HepG2 (cell line): Measurements from ENCODE around the gene FBXO11. TPM values are rescaled to one million over a fixed set of nuclear protein-coding genes. Genes with fewer than 3 reads are reported as not detected.

Source experiments
- ATAC-seq: fragments of 200-7000 bp; cut with Tn5 transposase; 3 replicates; pipeline ENCODE4 v1.9.1; 2020; ENCODE audit warnings: mild to moderate bottlenecking, moderate library complexity
- BruUV-seq: library from RNA; stranded (reverse); fragments of 400-500 nt; replicated peaks from 2 replicates; lab custom pipeline; 2021; lab: Mats Ljungman, UMichigan
- CTCF ChIA-PET: fragments of 300-600 bp; formaldehyde crosslinking; extraction: SDS; loops from one replicate; lab custom pipeline; 2021; ENCODE audit warnings: low total read pairs, inconsistent platforms, low intra/inter-chr PET ratio; lab: Yijun Ruan, JAX
- POLR2A ChIA-PET: fragments of 350-600 bp; sonication (Branson Sonifier 250); formaldehyde crosslinking; loops from one replicate; lab custom pipeline; 2020; ENCODE audit warnings: antibody characterized with exemption, inconsistent platforms; lab: Yijun Ruan, JAX
- DNase-seq: peaks from one replicate; pipeline ENCODE4 v3.0.0-alpha.2; 2015; ENCODE audit warnings: low spot score
- FAIRE-seq: peaks from 3 replicates; lab custom pipeline; 2011; peaks lifted over from hg19 to GRCh38; lab: Jason Lieb, UNC
- H2AFZ ChIP-seq: one replicate; pipeline ENCODE4 v1.6.1; 2011; ENCODE audit warnings: low read length, inconsistent platforms
- H3K27ac ChIP-seq: fragments of 300-600 bp; 3 replicates; pipeline ENCODE4 v1.8.0; 2011; ENCODE audit warnings: mixed run types, mild to moderate bottlenecking, mixed read lengths, low read length, inconsistent platforms; ENCODE audit not compliant: insufficient read depth; ENCODE audit errors: extremely low read length
- H3K27me3 ChIP-seq, 2 experiments: fragments of 200-600 bp in 1 of 2; 2 replicates in 1 of 2; 3 replicates in 1 of 2; pipeline versions ENCODE4 v1.6.0 to v1.8.0; 2011; ENCODE audit warnings: low read length in 2 of 2, mild to moderate bottlenecking in 2 of 2, moderate library complexity in 2 of 2, inconsistent platforms in 1 of 2; ENCODE audit not compliant: insufficient read depth in 2 of 2, control insufficient read depth in 1 of 2
- H3K36me3 ChIP-seq, 2 experiments: fragments of 200-600 bp in 1 of 2; replicated peaks in 1 of 2; 2 replicates in 1 of 2; 3 replicates in 1 of 2; pipeline versions ENCODE4 v1.5.1 to v1.8.0; 2011; ENCODE audit warnings: low read length in 2 of 2, inconsistent platforms in 1 of 2; ENCODE audit not compliant: insufficient read depth in 2 of 2, control insufficient read depth in 1 of 2
- H3K4me1 ChIP-seq: 2 replicates; pipeline ENCODE4 v1.5.1; 2012; ENCODE audit warnings: low read length, inconsistent platforms; ENCODE audit not compliant: insufficient read depth
- H3K4me2 ChIP-seq: 2 replicates; pipeline ENCODE4 v1.6.0; 2011; ENCODE audit warnings: low read depth, low read length, inconsistent platforms
- H3K4me3 ChIP-seq, 3 experiments: fragments of 200-600 bp in 1 of 3; sonication (generic), shearing (Covaris generic) in 1 of 3; replicated peaks in 1 of 3; 2 replicates each; pipeline ENCODE4 v1.5.1; 2011 to 2016; ENCODE audit warnings: low read length in 3 of 3, inconsistent platforms in 2 of 3, low read depth in 2 of 3, mild to moderate bottlenecking in 2 of 3, control low read depth in 1 of 3, mixed read lengths in 1 of 3; ENCODE audit not compliant: insufficient read depth in 1 of 3
- H3K79me2 ChIP-seq: one replicate; pipeline ENCODE4 v1.6.1; 2011; ENCODE audit warnings: low read length, inconsistent platforms; ENCODE audit not compliant: insufficient read depth
- H3K9ac ChIP-seq: 2 replicates; pipeline ENCODE4 v1.6.0; 2011; ENCODE audit warnings: mild to moderate bottlenecking, low read depth, low read length, inconsistent platforms; ENCODE audit not compliant: insufficient read depth
- H3K9me3 ChIP-seq: 2 replicates; pipeline ENCODE4 v1.5.1; 2012; ENCODE audit warnings: mild to moderate bottlenecking, low read length
- H4K20me1 ChIP-seq: 2 replicates; pipeline ENCODE4 v1.6.0; 2011; ENCODE audit warnings: inconsistent platforms, mild to moderate bottlenecking, low read length, moderate library complexity; ENCODE audit not compliant: insufficient read depth
- ATF2 ChIP-seq: sonication (generic); formaldehyde crosslinking; IDR thresholded peaks from 2 replicates; pipeline ENCODE4 v1.4.0; 2020; ENCODE audit warnings: missing genetic modification reagents
- BRCA1 ChIP-seq: sonication (generic); formaldehyde crosslinking; IDR thresholded peaks from 2 replicates; pipeline ENCODE4 v1.4.0; 2020; ENCODE audit warnings: missing genetic modification reagents
- CCAR2 ChIP-seq: fragments of 200-400 bp; formaldehyde crosslinking; optimal IDR thresholded peaks from 2 replicates; pipeline ENCODE3; 2018; ENCODE audit warnings: low read depth, mild to moderate bottlenecking, low read length, moderate library complexity
- DDIT3 ChIP-seq: sonication (generic); formaldehyde crosslinking; IDR thresholded peaks from 2 replicates; pipeline ENCODE4 v1.4.0; 2020; ENCODE audit warnings: mild to moderate bottlenecking, missing genetic modification reagents
- HNRNPL ChIP-seq: fragments of 200-400 bp; formaldehyde crosslinking; IDR thresholded peaks from 2 replicates; pipeline ENCODE4 v1.6.1; 2017; ENCODE audit warnings: mild to moderate bottlenecking, low read depth, low read length
- KAT7 ChIP-seq: IDR thresholded peaks from 2 replicates; pipeline ENCODE4 v1.6.1; 2018; ENCODE audit warnings: borderline replicate concordance, missing compliant biosample characterization
- NONO ChIP-seq, 2 experiments: fragments of 450-650 bp in 1 of 2; sonication (generic) in 1 of 2; formaldehyde crosslinking in 1 of 2; IDR thresholded peaks in 1 of 2; conservative IDR thresholded peaks in 1 of 2; 2 replicates each; pipeline versions ENCODE4 v1.6.1 to v1.8.0; 2017 to 2022; ENCODE audit warnings: mild to moderate bottlenecking in 1 of 2, missing genetic modification reagents in 1 of 2, moderate library complexity in 1 of 2
- RFXAP ChIP-seq: sonication (generic); formaldehyde crosslinking; IDR thresholded peaks from 2 replicates; pipeline ENCODE4 v1.4.0; 2020; ENCODE audit warnings: missing genetic modification reagents, borderline replicate concordance
- SMAD9 ChIP-seq: sonication (generic); formaldehyde crosslinking; IDR thresholded peaks from 2 replicates; pipeline ENCODE4 v1.5.1; 2020; ENCODE audit warnings: mild to moderate bottlenecking, missing genetic modification reagents
- SNAPC4 ChIP-seq: sonication (generic); formaldehyde crosslinking; IDR thresholded peaks from 2 replicates; pipeline ENCODE4 v1.4.0; 2020; ENCODE audit warnings: mild to moderate bottlenecking, missing genetic modification reagents
- ZFP36L1 ChIP-seq: sonication (generic); formaldehyde crosslinking; IDR thresholded peaks from 2 replicates; pipeline ENCODE4 v1.8.0; 2022; ENCODE audit warnings: mild to moderate bottlenecking, missing genetic modification reagents, moderate library complexity
- ZFP36L2 ChIP-seq: sonication (generic); formaldehyde crosslinking; IDR thresholded peaks from 2 replicates; pipeline ENCODE4 v1.4.0; 2020; ENCODE audit warnings: missing genetic modification reagents
- ZNF101 ChIP-seq: sonication (generic); formaldehyde crosslinking; IDR thresholded peaks from 2 replicates; pipeline ENCODE4 v1.4.0; 2020; ENCODE audit warnings: mild to moderate bottlenecking, low read depth, missing genetic modification reagents, borderline replicate concordance
- ZNF136 ChIP-seq: sonication (generic); formaldehyde crosslinking; IDR thresholded peaks from 2 replicates; pipeline ENCODE4 v1.8.1; 2022; ENCODE audit warnings: low read depth, mild to moderate bottlenecking, moderate library complexity, missing genetic modification reagents
- ZNF660 ChIP-seq: sonication (generic); formaldehyde crosslinking; IDR thresholded peaks from 2 replicates; pipeline ENCODE4 v1.5.1; 2020; ENCODE audit warnings: mild to moderate bottlenecking, low read depth, missing genetic modification reagents, borderline replicate concordance
- WGBS: methylation state at CpG from one replicate; pipeline ENCODE4 v1.1.6; 2017; ENCODE audit warnings: low lambda C conversion rate; 5-methylcytosine and 5-hydroxymethylcytosine counted together
- in situ Hi-C: cut with HindIII; loops from 2 replicates; pipeline ENCODE4 v1.10.0; 2017; ENCODE audit warnings: low pct_unique_long_range_greater_than_20kb; ENCODE audit not compliant: extremely low pct_ligation_motif_present
- intact Hi-C: fragments of 100-400 bp; cut with micrococcal nuclease; formaldehyde crosslinking; loops from one replicate; pipeline ENCODE4 v1.10.0; 2022; ENCODE audit not compliant: unreplicated experiment
- polyA plus RNA-seq, 8 experiments: library from polyadenylated mRNA; depleted of rRNA in 3 of 8; stranded (reverse) in 7 of 8; unstranded in 1 of 8; fragments of >200 nt; fragmentation: Illumina TruSeq in 4 of 8; extraction: Trizol in 4 of 8; gene quantifications; 2 replicates each; pipeline versions ENCODE4 v1.2.1 to v1.2.3, GENCODE V29; 2011 to 2016; ENCODE audit warnings: low read depth in 4 of 8, missing spikeins in 1 of 8, mixed read lengths in 1 of 8; ENCODE audit not compliant: insufficient read depth in 1 of 8
- total RNA-seq, 5 experiments: library from RNA; depleted of rRNA; stranded (reverse); fragments of >200 nt; fragmentation: Illumina TruSeq; extraction: Trizol; gene quantifications; 2 replicates each; pipeline ENCODE4 v1.2.3, GENCODE V29; 2016; ENCODE audit warnings: low read depth in 1 of 5

FBXO11 gene
- total and polyA plus RNA-seq, 2 of the 13 experiments (the other 11 are each of a cell fraction or from before 2014, with no cell fraction given), result 27.9 to 47.6 TPM

- intact Hi-C loops, result no loop called here
- H3K79me2 ChIP-seq, result peaks cover 15% of the 10 kb centered on the region
- no peak for TF ChIP-seq HNRNPL
- no peak for TF ChIP-seq BRCA1 (CRISPR knock-in tag)
- TF ChIP-seq ZNF660, result no peak
- no peak for TF ChIP-seq RFXAP (CRISPR knock-in tag)
- TF ChIP-seq ZNF136 (CRISPR knock-in tag), result no peak
- TF ChIP-seq ATF2, result no peak
- TF ChIP-seq ZNF101, result no peak
- TF ChIP-seq NONO (IDR thresholded peaks at IDR 0.05), result no peak
- TF ChIP-seq NONO (CRISPR knock-in tag; conservative IDR thresholded peaks at IDR 0.05), result no peak
- no peak for TF ChIP-seq CCAR2
- no peak for TF ChIP-seq DDIT3 (CRISPR knock-in tag)
- TF ChIP-seq SMAD9 (CRISPR knock-in tag), result no peak
- TF ChIP-seq SNAPC4 (CRISPR knock-in tag), result no peak
- no peak for TF ChIP-seq KAT7 (CRISPR knock-in tag)
- no peak for TF ChIP-seq ZFP36L2 (CRISPR knock-in tag)
- no peak for TF ChIP-seq ZFP36L1 (CRISPR knock-in tag)
- TF ChIP-seq, all 625 proteins: peak for 0
- no peak overlapping the region for H3K27ac ChIP-seq
- H2AFZ ChIP-seq, result no peak overlapping the region
- ATAC-seq (no peak), FAIRE-seq (no peak), DNase-seq (no peak)
- no peaks in the 10 kb centered on the region for H3K9me3 ChIP-seq
- 96% methylated on average over 4 of the region's 4 CpGs for WGBS
- H3K36me3 ChIP-seq, result peaks cover 9 to 61% of the 10 kb centered on the region in 2 experiments; a peak in 4 of 5 replicates
- no peaks in the 10 kb centered on the region for H3K27me3 ChIP-seq
- CTCF ChIA-PET, result no interaction called here
- in situ Hi-C loops, result no loop called here
- H3K4me3 ChIP-seq, result no peak overlapping the region
- BruUV-seq, result TSS peak; percentile 34
- no peak overlapping the region for H3K4me2 ChIP-seq
- POLR2A ChIA-PET, result no interaction called here
- H3K9ac ChIP-seq, result no peak overlapping the region
- H3K4me1 ChIP-seq, result no peaks in the 10 kb centered on the region
- peaks cover 5% of the 10 kb centered on the region; the same call in 1 of the 2 replicates for H4K20me1 ChIP-seq
Observed at GRCh38 chr2:47838686-47839085, 67.6 kb downstream of the FBXO11 start.
